ENCODE results near the gene TLR4. TPM values are rescaled to one million over a fixed set of nuclear protein-coding genes. Genes with fewer than 3 reads are reported as not detected.

Gene TLR4
- total RNA-seq, 1 experiment from 2014 or later = 0.07 TPM

- H2BK5ac ChIP-seq (ENCODE audit: insufficient read length, low read length) = no peak overlapping the region
- H4K5ac ChIP-seq (ENCODE audit: insufficient read length, low read depth, low read length) = no peak overlapping the region
- Mint-ChIP-seq H3K27ac (no peak overlapping the region), H3K27me3 (ENCODE audit: low read depth) (no peaks in the 10 kb centered on the region), H3K4me1 (peaks cover 3 to 5% of the 10 kb centered on the region in 2 experiments; a peak in 3 of 4 replicates), H3K36me3 (ENCODE audit: insufficient read depth in 1 of 3, low read depth in 3 of 3) (no peaks in the 10 kb centered on the region), H3K9me3 (no peaks in the 10 kb centered on the region), H3K4me3 (no peak overlapping the region)
- no peak overlapping the region for H3K4ac ChIP-seq (ENCODE audit: low read depth, low read length)
- no peak overlapping the region for H3K23ac ChIP-seq (ENCODE audit: insufficient read length, low read depth, low read length)
- no peaks in the 10 kb centered on the region for H3K27me3 ChIP-seq (ENCODE audit: insufficient read depth, low read length)
- no peak overlapping the region for H2AK5ac ChIP-seq (ENCODE audit: insufficient read length, low read length)
- no peak overlapping the region for H4K91ac ChIP-seq (ENCODE audit: insufficient read length, low read depth, low read length)
- WGBS (ENCODE audit: extremely low coverage, insufficient read length, low lambda C conversion rate) = no CpG with 5 or more reads among the region's 3 CpGs
- no peak overlapping the region for H2BK12ac ChIP-seq (ENCODE audit: insufficient read length, low read depth, low read length)
- H2AFZ ChIP-seq (ENCODE audit: low read length) = no peak overlapping the region
- H3K79me2 ChIP-seq (ENCODE audit: insufficient read depth, low read length) = no peaks in the 10 kb centered on the region
- TF ChIP-seq CTCF (conservative IDR thresholded peaks at IDR 0.05) = no peak
- H2BK15ac ChIP-seq (ENCODE audit: low read depth, low read length) = no peak overlapping the region
- H4K8ac ChIP-seq (replicated peaks; ENCODE audit: insufficient read length, low read depth, low read length) = no peak overlapping the region
- no peaks in the 10 kb centered on the region for H3K4me1 ChIP-seq (ENCODE audit: insufficient read depth, low read length)
- H3T11ph ChIP-seq (ENCODE audit: low read length) = no peak overlapping the region
- H3K4me2 ChIP-seq (ENCODE audit: insufficient read depth, insufficient read length, low read length) = no peak overlapping the region
- no peaks in the 10 kb centered on the region for H4K20me1 ChIP-seq (ENCODE audit: control insufficient read depth, insufficient read depth, insufficient read length)
- H3K79me1 ChIP-seq (ENCODE audit: insufficient read depth, low read depth, low read length, poor library complexity, severe bottlenecking) = no peaks in the 10 kb centered on the region
- no peak for DNase-seq
- no peaks in the 10 kb centered on the region for H3K9me3 ChIP-seq (ENCODE audit: control insufficient read depth, low read depth, low read length)
- no peak overlapping the region for H3K27ac ChIP-seq (ENCODE audit: insufficient read length, low read depth, low read length)
- H3K56ac ChIP-seq (ENCODE audit: insufficient read length, low read depth, low read length) = no peak overlapping the region
- H2BK120ac ChIP-seq (ENCODE audit: low read depth, low read length, poor library complexity, severe bottlenecking) = no peak overlapping the region
- no peak overlapping the region for H2BK20ac ChIP-seq (ENCODE audit: low read depth, low read length, poor library complexity, severe bottlenecking)
- no peak overlapping the region for H3K9ac ChIP-seq (ENCODE audit: extremely low read depth, insufficient read length, low read length)
- H3K18ac ChIP-seq (ENCODE audit: insufficient read length, low read depth, low read length) = no peak overlapping the region
- H3K23me2 ChIP-seq (ENCODE audit: insufficient read length, low read depth, low read length, poor library complexity, severe bottlenecking) = no peaks in the 10 kb centered on the region
- no peak overlapping the region for H3K14ac ChIP-seq (ENCODE audit: insufficient read depth, low read length)
Measured at GRCh38 chr9:117723986-117724625, 19.9 kb downstream of the TLR4 start.
